HEK293 (cell line): ENCODE measurements around the gene ZFYVE28.
A peak's percentile ranks its signal among the peaks of the same experiment; 100 is the strongest.

ENCODE experiments used
- CTCF ChIA-PET: fragments of 350-600 bp; formaldehyde crosslinking; extraction: SDS; loops from one replicate; lab custom pipeline; 2021; ENCODE audit warnings: antibody characterized with exemption; lab: Yijun Ruan, JAX
- POLR2A ChIA-PET: fragments of 300-600 bp; formaldehyde crosslinking; extraction: SDS; loops from one replicate; lab custom pipeline; 2020; ENCODE audit warnings: antibody characterized with exemption, inconsistent platforms; lab: Yijun Ruan, JAX
- H3K27ac ChIP-seq: fragments of 200-500 bp; sonication (Bioruptor generic); 2 replicates; pipeline ENCODE4 v1.5.1; 2014; ENCODE audit warnings: low read depth, low read length, control low read depth, inconsistent platforms; ENCODE audit errors: extremely low read depth
- H3K36me3 ChIP-seq, 2 experiments: fragments of 200-500 bp in 1 of 2; sonication (Bioruptor generic) in 1 of 2; 1 replicate in 1 of 2; 2 replicates in 1 of 2; pipeline ENCODE4 v1.5.1; 2014 to 2017; ENCODE audit warnings: inconsistent platforms in 2 of 2, low read length in 2 of 2; ENCODE audit not compliant: control insufficient read depth in 2 of 2, insufficient read depth in 1 of 2
- H3K4me1 ChIP-seq: fragments of 200-500 bp; sonication (Bioruptor generic); 2 replicates; pipeline ENCODE4 v1.5.1; 2014; ENCODE audit warnings: mild to moderate bottlenecking, low read length, inconsistent platforms; ENCODE audit not compliant: control insufficient read depth, insufficient read depth
- H3K4me3 ChIP-seq: 2 replicates; pipeline ENCODE4 v1.5.1; 2011; ENCODE audit warnings: low read depth, mild to moderate bottlenecking, control low read depth, low read length, moderate library complexity
- H3K9me3 ChIP-seq: fragments of 200-500 bp; sonication (Bioruptor generic); 2 replicates; pipeline ENCODE4 v1.5.1; 2014; ENCODE audit warnings: low read depth, low read length, inconsistent platforms; ENCODE audit not compliant: control insufficient read depth, insufficient read depth
- BCL11B ChIP-seq: fragments of 450-650 bp; formaldehyde crosslinking; IDR thresholded peaks from 2 replicates; pipeline ENCODE4 v1.5.1; 2016; ENCODE audit warnings: low read depth, missing biosample characterization, missing genetic modification characterization
- HOXC10 ChIP-seq: sonication (generic); formaldehyde crosslinking; IDR thresholded peaks from 2 replicates; pipeline ENCODE4 v1.8.1; 2023; ENCODE audit warnings: mild to moderate bottlenecking, missing genetic modification reagents
- MEIS1 ChIP-seq: sonication (generic); formaldehyde crosslinking; IDR thresholded peaks from 2 replicates; pipeline ENCODE4 v1.8.1; 2022; ENCODE audit warnings: missing genetic modification reagents, mild to moderate bottlenecking, borderline replicate concordance
- PRDM1 ChIP-seq: fragments of 450-650 bp; formaldehyde crosslinking; IDR thresholded peaks from 2 replicates; pipeline ENCODE4; 2016; ENCODE audit warnings: missing biosample characterization, missing genetic modification characterization
- SP2 ChIP-seq: fragments of 450-650 bp; formaldehyde crosslinking; IDR thresholded peaks from 2 replicates; pipeline ENCODE4 v1.5.1; 2016; ENCODE audit warnings: missing biosample characterization, missing genetic modification characterization
- ZNF112 ChIP-seq: fragments of 450-650 bp; formaldehyde crosslinking; IDR thresholded peaks from 2 replicates; pipeline ENCODE4 v1.5.0; 2017; ENCODE audit warnings: missing biosample characterization, missing genetic modification characterization
- ZNF114 ChIP-seq: fragments of 450-650 bp; formaldehyde crosslinking; IDR thresholded peaks from 2 replicates; pipeline ENCODE4 v1.5.0; 2017; ENCODE audit warnings: missing biosample characterization, missing genetic modification characterization
- ZNF140 ChIP-seq: fragments of 450-650 bp; formaldehyde crosslinking; IDR thresholded peaks from 2 replicates; pipeline ENCODE4 v1.5.1; 2016; ENCODE audit warnings: missing biosample characterization, missing genetic modification characterization
- ZNF223 ChIP-seq: fragments of 450-650 bp; formaldehyde crosslinking; IDR thresholded peaks from 2 replicates; pipeline ENCODE4 v1.5.1; 2016; ENCODE audit warnings: missing biosample characterization, missing genetic modification characterization
- ZNF558 ChIP-seq: fragments of 450-650 bp; formaldehyde crosslinking; IDR thresholded peaks from 2 replicates; pipeline ENCODE4 v1.5.1; 2016; ENCODE audit warnings: missing biosample characterization, missing genetic modification characterization
- ZNF677 ChIP-seq: fragments of 450-650 bp; IDR thresholded peaks from 2 replicates; pipeline ENCODE4 v1.5.0; 2018; ENCODE audit warnings: missing biosample characterization, mild to moderate bottlenecking, missing genetic modification characterization, moderate library complexity
- ZNF76 ChIP-seq: fragments of 450-650 bp; formaldehyde crosslinking; IDR thresholded peaks from 2 replicates; pipeline ENCODE4; 2016; ENCODE audit warnings: low read depth, missing biosample characterization, missing genetic modification characterization, borderline replicate concordance
- ZNF791 ChIP-seq: fragments of 450-650 bp; formaldehyde crosslinking; IDR thresholded peaks from 2 replicates; pipeline ENCODE4 v1.5.1; 2016; ENCODE audit warnings: missing biosample characterization, missing genetic modification characterization
- ZSCAN16 ChIP-seq: fragments of 450-650 bp; formaldehyde crosslinking; IDR thresholded peaks from 2 replicates; pipeline ENCODE4 v1.5.1; 2016; ENCODE audit warnings: missing biosample characterization, missing genetic modification characterization
- TF ChIP-seq, protein P1 (sequence below): fragments of 450-650 bp; formaldehyde crosslinking; IDR thresholded peaks from 2 replicates; pipeline ENCODE4 v1.5.1; 2016; ENCODE audit warnings: missing biosample characterization, missing genetic modification characterization, low read depth
- TF ChIP-seq, protein P2 (sequence below): fragments of 450-650 bp; formaldehyde crosslinking; IDR thresholded peaks from 2 replicates; pipeline ENCODE4 v1.5.1; 2016; ENCODE audit warnings: missing biosample characterization, missing genetic modification characterization
- TF ChIP-seq, protein P3 (sequence below): fragments of 450-650 bp; IDR thresholded peaks from 2 replicates; pipeline ENCODE4 v1.5.1; 2018; ENCODE audit warnings: missing biosample characterization, missing genetic modification characterization
- TF ChIP-seq, protein P4 (sequence below): fragments of 450-650 bp; formaldehyde crosslinking; IDR thresholded peaks from 2 replicates; pipeline ENCODE4 v1.5.1; 2016; ENCODE audit warnings: missing biosample characterization, missing genetic modification characterization, borderline replicate concordance
- TF ChIP-seq, protein P5 (sequence below): fragments of 450-650 bp; formaldehyde crosslinking; IDR thresholded peaks from 2 replicates; pipeline ENCODE4 v1.5.1; 2016; ENCODE audit warnings: missing biosample characterization, missing genetic modification characterization, borderline replicate concordance

The ZFYVE28 gene

DNA sequence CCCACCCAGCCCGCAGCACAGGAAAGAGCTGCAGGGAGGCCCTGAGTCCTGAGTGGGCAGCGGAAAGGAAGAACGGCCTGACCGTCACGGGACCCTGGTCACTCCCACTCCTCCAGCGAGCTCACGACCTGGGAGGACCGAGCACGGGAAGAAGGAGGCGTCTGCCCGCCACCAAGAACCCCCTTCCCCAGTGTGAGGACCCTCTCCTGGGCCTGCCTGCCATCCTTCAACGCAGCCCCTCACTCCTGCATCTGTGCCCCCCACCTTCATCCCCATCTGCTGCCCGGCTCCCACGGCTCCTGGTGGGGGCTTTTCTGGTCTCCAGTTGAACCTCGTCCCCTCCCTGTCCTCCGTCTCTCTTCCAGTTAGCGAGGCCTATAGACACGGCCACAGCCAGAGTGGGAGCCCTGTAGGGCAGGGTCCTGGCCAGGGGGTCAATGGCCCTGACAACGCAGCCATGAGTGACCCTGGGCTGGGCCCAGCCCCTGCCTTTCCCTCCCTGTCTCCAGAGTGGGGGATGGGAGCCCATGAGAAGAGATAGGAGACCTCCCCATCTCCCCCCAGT, 115.2 kb downstream of the ZFYVE28 start:
- Histone ChIP-seq H3K27ac (no peak overlapping the region), H3K9me3 (no peaks in the 10 kb centered on the region), H3K4me1 (no peaks in the 10 kb centered on the region), H3K4me3 (no peak overlapping the region), H3K36me3 (no peaks in the 10 kb centered on the region)
- ChIA-PET CTCF (no interaction called here), POLR2A (no interaction called here)
- TF ChIP-seq ZSCAN16 (tag by site-specific recombination) (no peak), SP2 (tag by site-specific recombination) (no peak), MEIS1 (no peak), ZNF112 (no peak), PRDM1 (tag by site-specific recombination) (no peak), ZNF677 (no peak), ZNF558 (tag by site-specific recombination) (no peak)
- TF ChIP-seq, protein P1, sequence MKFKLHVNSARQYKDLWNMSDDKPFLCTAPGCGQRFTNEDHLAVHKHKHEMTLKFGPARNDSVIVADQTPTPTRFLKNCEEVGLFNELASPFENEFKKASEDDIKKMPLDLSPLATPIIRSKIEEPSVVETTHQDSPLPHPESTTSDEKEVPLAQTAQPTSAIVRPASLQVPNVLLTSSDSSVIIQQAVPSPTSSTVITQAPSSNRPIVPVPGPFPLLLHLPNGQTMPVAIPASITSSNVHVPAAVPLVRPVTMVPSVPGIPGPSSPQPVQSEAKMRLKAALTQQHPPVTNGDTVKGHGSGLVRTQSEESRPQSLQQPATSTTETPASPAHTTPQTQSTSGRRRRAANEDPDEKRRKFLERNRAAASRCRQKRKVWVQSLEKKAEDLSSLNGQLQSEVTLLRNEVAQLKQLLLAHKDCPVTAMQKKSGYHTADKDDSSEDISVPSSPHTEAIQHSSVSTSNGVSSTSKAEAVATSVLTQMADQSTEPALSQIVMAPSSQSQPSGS (tag by site-specific recombination) = no peak
- TF ChIP-seq, protein P2, sequence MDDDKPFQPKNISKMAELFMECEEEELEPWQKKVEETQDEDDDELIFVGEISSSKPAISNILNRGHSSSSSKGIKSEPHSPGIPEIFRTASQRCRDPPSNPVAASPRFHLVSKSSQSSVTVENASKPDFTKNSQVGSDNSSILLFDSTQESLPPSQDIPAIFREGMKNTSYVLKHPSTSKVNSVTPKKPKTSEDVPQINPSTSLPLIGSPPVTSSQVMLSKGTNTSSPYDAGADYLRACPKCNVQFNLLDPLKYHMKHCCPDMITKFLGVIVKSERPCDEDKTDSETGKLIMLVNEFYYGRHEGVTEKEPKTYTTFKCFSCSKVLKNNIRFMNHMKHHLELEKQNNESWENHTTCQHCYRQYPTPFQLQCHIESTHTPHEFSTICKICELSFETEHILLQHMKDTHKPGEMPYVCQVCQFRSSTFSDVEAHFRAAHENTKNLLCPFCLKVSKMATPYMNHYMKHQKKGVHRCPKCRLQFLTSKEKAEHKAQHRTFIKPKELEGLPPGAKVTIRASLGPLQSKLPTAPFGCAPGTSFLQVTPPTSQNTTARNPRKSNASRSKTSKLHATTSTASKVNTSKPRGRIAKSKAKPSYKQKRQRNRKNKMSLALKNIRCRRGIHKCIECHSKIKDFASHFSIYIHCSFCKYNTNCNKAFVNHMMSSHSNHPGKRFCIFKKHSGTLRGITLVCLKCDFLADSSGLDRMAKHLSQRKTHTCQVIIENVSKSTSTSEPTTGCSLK (tag by site-specific recombination) = no peak
- TF ChIP-seq, protein P3, sequence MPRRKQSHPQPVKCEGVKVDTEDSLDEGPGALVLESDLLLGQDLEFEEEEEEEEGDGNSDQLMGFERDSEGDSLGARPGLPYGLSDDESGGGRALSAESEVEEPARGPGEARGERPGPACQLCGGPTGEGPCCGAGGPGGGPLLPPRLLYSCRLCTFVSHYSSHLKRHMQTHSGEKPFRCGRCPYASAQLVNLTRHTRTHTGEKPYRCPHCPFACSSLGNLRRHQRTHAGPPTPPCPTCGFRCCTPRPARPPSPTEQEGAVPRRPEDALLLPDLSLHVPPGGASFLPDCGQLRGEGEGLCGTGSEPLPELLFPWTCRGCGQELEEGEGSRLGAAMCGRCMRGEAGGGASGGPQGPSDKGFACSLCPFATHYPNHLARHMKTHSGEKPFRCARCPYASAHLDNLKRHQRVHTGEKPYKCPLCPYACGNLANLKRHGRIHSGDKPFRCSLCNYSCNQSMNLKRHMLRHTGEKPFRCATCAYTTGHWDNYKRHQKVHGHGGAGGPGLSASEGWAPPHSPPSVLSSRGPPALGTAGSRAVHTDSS (tag by site-specific recombination) = no peak

DNA sequence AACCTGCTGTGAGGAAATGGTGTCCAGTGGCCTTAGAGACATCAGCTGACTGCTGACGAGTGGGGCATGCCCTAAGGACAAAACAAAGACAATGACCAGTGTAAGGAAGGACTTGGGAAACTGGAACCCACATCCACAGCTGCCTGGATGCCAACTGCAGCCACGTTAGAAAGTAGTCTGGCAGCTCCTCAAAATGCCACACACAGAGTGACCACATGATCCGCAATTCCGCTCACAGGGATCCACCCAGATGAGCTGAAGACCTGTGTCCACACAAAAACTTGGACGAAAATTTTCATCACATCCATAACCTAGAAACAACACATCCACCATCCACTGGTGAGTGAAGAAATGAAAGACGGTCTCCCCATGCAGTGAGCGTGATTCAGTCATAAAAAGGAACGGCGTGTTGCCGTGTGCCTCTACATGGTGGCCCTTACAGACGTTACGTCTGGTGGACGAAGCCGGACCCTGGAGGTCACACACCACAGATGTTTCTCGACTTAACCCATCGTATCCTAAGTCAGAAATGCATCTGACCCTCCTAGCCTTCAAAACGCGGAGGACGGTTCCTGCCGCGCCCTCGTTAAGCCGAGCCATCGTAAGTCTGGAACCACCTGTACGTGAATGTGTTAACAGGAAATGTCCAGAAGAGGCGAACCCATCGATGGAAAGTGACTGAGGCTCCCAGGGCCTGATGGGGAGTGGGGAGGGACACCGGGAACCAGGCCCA, 115.9 kb downstream of the ZFYVE28 start:
- no peak overlapping the region for H3K4me3 ChIP-seq
- H3K27ac ChIP-seq = no peak overlapping the region
- TF ChIP-seq, protein P4, sequence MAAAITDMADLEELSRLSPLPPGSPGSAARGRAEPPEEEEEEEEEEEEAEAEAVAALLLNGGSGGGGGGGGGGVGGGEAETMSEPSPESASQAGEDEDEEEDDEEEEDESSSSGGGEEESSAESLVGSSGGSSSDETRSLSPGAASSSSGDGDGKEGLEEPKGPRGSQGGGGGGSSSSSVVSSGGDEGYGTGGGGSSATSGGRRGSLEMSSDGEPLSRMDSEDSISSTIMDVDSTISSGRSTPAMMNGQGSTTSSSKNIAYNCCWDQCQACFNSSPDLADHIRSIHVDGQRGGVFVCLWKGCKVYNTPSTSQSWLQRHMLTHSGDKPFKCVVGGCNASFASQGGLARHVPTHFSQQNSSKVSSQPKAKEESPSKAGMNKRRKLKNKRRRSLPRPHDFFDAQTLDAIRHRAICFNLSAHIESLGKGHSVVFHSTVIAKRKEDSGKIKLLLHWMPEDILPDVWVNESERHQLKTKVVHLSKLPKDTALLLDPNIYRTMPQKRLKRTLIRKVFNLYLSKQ = no peak
- no peak for TF ChIP-seq ZNF76
- TF ChIP-seq HOXC10 (CRISPR knock-in tag) = no peak
- TF ChIP-seq ZNF223 (tag by site-specific recombination) = no peak
- peak; percentile 99 for TF ChIP-seq ZNF140 (tag by site-specific recombination)
- TF ChIP-seq, all 188 proteins: peak for 1
- CTCF ChIA-PET = no interaction called here
- H3K4me1 ChIP-seq = no peaks in the 10 kb centered on the region
- POLR2A ChIA-PET = no interaction called here
- H3K36me3 ChIP-seq = no peaks in the 10 kb centered on the region
- H3K9me3 ChIP-seq = no peaks in the 10 kb centered on the region

DNA sequence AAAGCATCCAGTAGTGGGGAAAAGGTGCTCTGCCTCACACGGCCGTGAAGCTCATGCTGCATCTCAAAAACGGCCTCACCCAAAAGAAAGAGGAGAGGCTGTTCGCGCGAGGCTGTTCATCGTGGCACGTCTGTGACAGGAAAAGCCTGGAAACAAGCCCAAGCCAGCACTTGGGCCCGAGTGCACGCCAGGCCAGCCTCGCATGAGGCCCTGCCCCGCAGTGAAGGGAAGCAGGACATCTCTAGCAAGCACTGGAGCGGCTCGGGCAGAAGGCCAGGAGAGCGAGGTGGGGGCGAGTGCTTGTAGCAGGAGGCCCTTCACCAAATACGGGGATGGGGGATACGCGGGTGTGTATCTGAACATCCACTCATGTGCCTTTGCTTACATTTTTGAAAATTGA, 116.6 kb downstream of the ZFYVE28 start:
- ChIA-PET POLR2A (no interaction called here), CTCF (no interaction called here)
- Histone ChIP-seq H3K4me1 (no peaks in the 10 kb centered on the region), H3K27ac (no peak overlapping the region), H3K36me3 (no peaks in the 10 kb centered on the region), H3K9me3 (no peaks in the 10 kb centered on the region), H3K4me3 (no peak overlapping the region)
- no peak for TF ChIP-seq ZNF114 (tag by site-specific recombination)
- TF ChIP-seq ZNF677 = no peak
- TF ChIP-seq BCL11B = no peak
- no peak for TF ChIP-seq ZNF791 (tag by site-specific recombination)
- TF ChIP-seq, protein P5, sequence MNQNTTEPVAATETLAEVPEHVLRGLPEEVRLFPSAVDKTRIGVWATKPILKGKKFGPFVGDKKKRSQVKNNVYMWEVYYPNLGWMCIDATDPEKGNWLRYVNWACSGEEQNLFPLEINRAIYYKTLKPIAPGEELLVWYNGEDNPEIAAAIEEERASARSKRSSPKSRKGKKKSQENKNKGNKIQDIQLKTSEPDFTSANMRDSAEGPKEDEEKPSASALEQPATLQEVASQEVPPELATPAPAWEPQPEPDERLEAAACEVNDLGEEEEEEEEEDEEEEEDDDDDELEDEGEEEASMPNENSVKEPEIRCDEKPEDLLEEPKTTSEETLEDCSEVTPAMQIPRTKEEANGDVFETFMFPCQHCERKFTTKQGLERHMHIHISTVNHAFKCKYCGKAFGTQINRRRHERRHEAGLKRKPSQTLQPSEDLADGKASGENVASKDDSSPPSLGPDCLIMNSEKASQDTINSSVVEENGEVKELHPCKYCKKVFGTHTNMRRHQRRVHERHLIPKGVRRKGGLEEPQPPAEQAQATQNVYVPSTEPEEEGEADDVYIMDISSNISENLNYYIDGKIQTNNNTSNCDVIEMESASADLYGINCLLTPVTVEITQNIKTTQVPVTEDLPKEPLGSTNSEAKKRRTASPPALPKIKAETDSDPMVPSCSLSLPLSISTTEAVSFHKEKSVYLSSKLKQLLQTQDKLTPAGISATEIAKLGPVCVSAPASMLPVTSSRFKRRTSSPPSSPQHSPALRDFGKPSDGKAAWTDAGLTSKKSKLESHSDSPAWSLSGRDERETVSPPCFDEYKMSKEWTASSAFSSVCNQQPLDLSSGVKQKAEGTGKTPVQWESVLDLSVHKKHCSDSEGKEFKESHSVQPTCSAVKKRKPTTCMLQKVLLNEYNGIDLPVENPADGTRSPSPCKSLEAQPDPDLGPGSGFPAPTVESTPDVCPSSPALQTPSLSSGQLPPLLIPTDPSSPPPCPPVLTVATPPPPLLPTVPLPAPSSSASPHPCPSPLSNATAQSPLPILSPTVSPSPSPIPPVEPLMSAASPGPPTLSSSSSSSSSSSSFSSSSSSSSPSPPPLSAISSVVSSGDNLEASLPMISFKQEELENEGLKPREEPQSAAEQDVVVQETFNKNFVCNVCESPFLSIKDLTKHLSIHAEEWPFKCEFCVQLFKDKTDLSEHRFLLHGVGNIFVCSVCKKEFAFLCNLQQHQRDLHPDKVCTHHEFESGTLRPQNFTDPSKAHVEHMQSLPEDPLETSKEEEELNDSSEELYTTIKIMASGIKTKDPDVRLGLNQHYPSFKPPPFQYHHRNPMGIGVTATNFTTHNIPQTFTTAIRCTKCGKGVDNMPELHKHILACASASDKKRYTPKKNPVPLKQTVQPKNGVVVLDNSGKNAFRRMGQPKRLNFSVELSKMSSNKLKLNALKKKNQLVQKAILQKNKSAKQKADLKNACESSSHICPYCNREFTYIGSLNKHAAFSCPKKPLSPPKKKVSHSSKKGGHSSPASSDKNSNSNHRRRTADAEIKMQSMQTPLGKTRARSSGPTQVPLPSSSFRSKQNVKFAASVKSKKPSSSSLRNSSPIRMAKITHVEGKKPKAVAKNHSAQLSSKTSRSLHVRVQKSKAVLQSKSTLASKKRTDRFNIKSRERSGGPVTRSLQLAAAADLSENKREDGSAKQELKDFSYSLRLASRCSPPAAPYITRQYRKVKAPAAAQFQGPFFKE (tag by site-specific recombination) = no peak
